Lower leg skin (tissue), 3 donors: ENCODE measurements around the gene SWT1.

Experiments
- CTCF ChIP-seq, 3 donors: fragments of 450-650 bp; IDR thresholded peaks; one replicate each; pipeline ENCODE4 v1.5.1; 2016; ENCODE audit warnings: antibody characterized with exemption in 3 of 3, mild to moderate bottlenecking in 3 of 3, moderate library complexity in 2 of 3
- POLR2A ChIP-seq, 2 donors: fragments of 450-650 bp; IDR thresholded peaks; one replicate each; pipeline ENCODE4 v1.6.1; 2016 to 2017; ENCODE audit warnings: antibody characterized with exemption in 2 of 2, mild to moderate bottlenecking in 1 of 2, moderate library complexity in 1 of 2

GRCh38 chr1:185144233-185144632 is 12.7 kb upstream of the SWT1 start:
- TF ChIP-seq CTCF (IDR thresholded peaks at IDR 0.05) (no peak), POLR2A (IDR thresholded peaks at IDR 0.05) (no peak)
